HUES64 (cell line): Measurements from ENCODE around the gene DUXA.
"Not testable (repeated sequence)": the region's sequence is repeated elsewhere in the genome, so short reads cannot be mapped to it uniquely, and the experiment has no call there.

Source experiments
- H3K27ac ChIP-seq: 2 replicates; pipeline ENCODE4 v1.7.0; 2013; ENCODE audit warnings: low read depth, low read length, inconsistent platforms
- H3K27me3 ChIP-seq: 2 replicates; pipeline ENCODE4 v1.6.1; 2013; ENCODE audit warnings: mild to moderate bottlenecking, low read length; ENCODE audit not compliant: insufficient read depth
- H3K36me3 ChIP-seq: 2 replicates; pipeline ENCODE4 v1.6.1; 2013; ENCODE audit warnings: mild to moderate bottlenecking, low read length; ENCODE audit not compliant: insufficient read depth
- H3K4me1 ChIP-seq: 2 replicates; pipeline ENCODE4 v1.6.1; 2013; ENCODE audit warnings: mild to moderate bottlenecking, low read length, moderate library complexity; ENCODE audit not compliant: insufficient read depth
- H3K4me3 ChIP-seq: 2 replicates; pipeline ENCODE4 v1.5.1; 2013; ENCODE audit warnings: mild to moderate bottlenecking, low read length, moderate library complexity
- H3K9ac ChIP-seq: 2 replicates; pipeline ENCODE4 v1.6.1; 2013; ENCODE audit warnings: mild to moderate bottlenecking, low read depth, low read length
- H3K9me3 ChIP-seq: 2 replicates; pipeline ENCODE4 v1.6.1; 2013; ENCODE audit warnings: low read depth, low read length; ENCODE audit not compliant: insufficient read depth
- WGBS: fragments of 150-250, 120-280 bp; methylation state at CpG from one replicate; pipeline ENCODE4 v1.1.7; 2013; ENCODE audit warnings: missing lambda C conversion rate; 5-methylcytosine and 5-hydroxymethylcytosine counted together

Gene DUXA

GRCh38 chr19:57161985-57162539 is 5.2 kb downstream of the DUXA start:
- H3K4me1 ChIP-seq: no peaks in the 10 kb centered on the region
- 82% methylated on average over 5 of the region's 5 CpGs for WGBS
- no peak overlapping the region for H3K9ac ChIP-seq
- no peaks in the 10 kb centered on the region for H3K27me3 ChIP-seq
- H3K9me3 ChIP-seq: peaks cover 74% of the 10 kb centered on the region
- H3K27ac ChIP-seq: no peak overlapping the region
- no peak overlapping the region for H3K4me3 ChIP-seq
- H3K36me3 ChIP-seq: no peaks in the 10 kb centered on the region

DNA sequence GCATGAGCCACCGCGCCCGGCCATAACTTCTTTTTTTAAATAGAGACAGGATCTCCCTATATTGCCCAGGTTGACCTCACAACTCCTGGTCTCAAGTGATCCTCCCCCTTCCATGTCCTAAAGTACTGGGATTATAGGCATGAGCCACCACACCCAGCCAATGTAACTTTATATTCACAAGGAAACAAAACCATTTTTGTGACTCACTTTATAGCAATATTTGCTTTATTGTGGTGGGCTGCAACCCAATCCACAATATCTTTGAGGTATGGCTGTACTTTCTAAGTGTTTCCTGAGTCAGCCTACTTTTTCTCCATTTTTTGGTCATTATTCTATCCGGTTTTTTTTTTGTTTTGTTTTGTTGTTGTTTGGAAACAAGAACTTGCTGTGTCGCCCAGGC is 14.4 kb downstream of the DUXA start:
- Histone ChIP-seq H3K36me3 (no peaks in the 10 kb centered on the region), H3K9ac (no peak overlapping the region), H3K27ac (no peak overlapping the region), H3K4me3 (no peak overlapping the region), H3K27me3 (no peaks in the 10 kb centered on the region), H3K4me1 (no peaks in the 10 kb centered on the region), H3K9me3 (peaks cover 70% of the 10 kb centered on the region)
- 88% methylated on average over 5 of the region's 5 CpGs for WGBS

GRCh38 chr19:57141699-57142098 is 25.6 kb downstream of the DUXA start:
- H3K27me3 ChIP-seq: no peaks in the 10 kb centered on the region
- 93% methylated on average over 4 of the region's 4 CpGs for WGBS
- no peak overlapping the region for H3K9ac ChIP-seq

GRCh38 chr19:57135797-57136196 is 31.5 kb downstream of the DUXA start:
- Histone ChIP-seq H3K27me3 (no peaks in the 10 kb centered on the region), H3K27ac (no peak overlapping the region), H3K4me3 (no peak overlapping the region), H3K4me1 (no peaks in the 10 kb centered on the region), H3K36me3 (no peaks in the 10 kb centered on the region), H3K9ac (no peak overlapping the region), H3K9me3 (peaks cover 79% of the 10 kb centered on the region)
- 82% methylated on average over 5 of the region's 6 CpGs for WGBS

More at GRCh38 chr19:57141699-57142098, 25.6 kb downstream of the DUXA start:
- Histone ChIP-seq H3K4me3 (no peak overlapping the region), H3K27ac (no peak overlapping the region), H3K9me3 (peaks cover 76% of the 10 kb centered on the region), H3K4me1 (no peaks in the 10 kb centered on the region), H3K36me3 (no peaks in the 10 kb centered on the region)

DNA sequence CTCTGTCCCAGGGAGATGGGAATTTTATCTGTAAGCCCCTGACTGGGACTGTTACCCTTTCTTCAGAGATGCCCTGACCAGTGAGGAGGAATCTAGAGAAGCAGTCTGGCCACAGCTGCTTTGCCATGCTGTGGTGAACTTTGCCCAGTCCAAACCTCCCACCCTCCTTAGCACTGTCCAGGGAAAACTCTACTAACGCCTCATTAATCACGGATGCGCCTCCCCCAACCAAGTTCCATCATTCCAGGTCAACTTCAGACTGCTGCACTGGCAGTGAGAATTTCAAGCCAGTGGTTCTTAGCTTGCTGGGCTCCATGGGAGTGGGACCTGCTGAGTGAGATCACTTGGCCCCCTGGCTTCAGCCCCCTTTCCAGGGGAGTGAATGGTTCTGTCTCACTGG is 39.9 kb downstream of the DUXA start:
- 86% methylated on average over 3 of the region's 3 CpGs for WGBS
- not testable (repeated sequence) for H3K36me3 ChIP-seq, H3K4me3 ChIP-seq, H3K27me3 ChIP-seq, H3K27ac ChIP-seq, H3K4me1 ChIP-seq, H3K9ac ChIP-seq
- peaks cover 77% of the 10 kb centered on the region for H3K9me3 ChIP-seq

DNA sequence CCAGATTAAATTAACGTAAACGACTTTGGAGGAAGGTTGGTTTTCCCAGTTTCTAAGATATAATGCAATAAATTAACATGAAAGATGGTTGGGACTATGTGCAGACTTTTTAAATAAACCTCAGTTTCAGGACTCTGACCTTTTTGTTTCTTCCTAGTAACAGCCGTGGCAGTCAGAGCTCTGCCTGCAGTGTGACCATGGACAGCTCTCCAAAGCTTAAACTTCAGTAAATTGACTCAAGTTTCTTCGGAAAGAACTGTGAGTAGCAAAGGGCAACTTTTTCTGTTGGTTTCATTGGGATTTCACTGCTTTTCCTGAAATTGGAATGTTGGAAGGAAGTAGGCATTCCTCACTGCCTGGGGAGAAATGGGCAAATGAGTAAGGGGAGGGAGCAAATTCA is 43.4 kb downstream of the DUXA start:
- no peaks in the 10 kb centered on the region for H3K27me3 ChIP-seq
- no peaks in the 10 kb centered on the region for H3K36me3 ChIP-seq
- no peak overlapping the region for H3K9ac ChIP-seq
- no peak overlapping the region for H3K4me3 ChIP-seq
- 88% methylated on average over 2 of the region's 4 CpGs for WGBS
- no peak overlapping the region for H3K27ac ChIP-seq
- peaks cover 71% of the 10 kb centered on the region for H3K9me3 ChIP-seq
- H3K4me1 ChIP-seq: no peaks in the 10 kb centered on the region

GRCh38 chr19:57118848-57119247 is 48.4 kb downstream of the DUXA start:
- Histone ChIP-seq H3K4me3 (no peak overlapping the region), H3K27me3 (no peaks in the 10 kb centered on the region), H3K9me3 (peaks cover 85% of the 10 kb centered on the region), H3K4me1 (no peaks in the 10 kb centered on the region), H3K27ac (no peak overlapping the region), H3K9ac (no peak overlapping the region), H3K36me3 (no peaks in the 10 kb centered on the region)
- WGBS: 92% methylated on average over 32 of the region's 32 CpGs

- not testable (repeated sequence) for H3K4me1 ChIP-seq, H3K4me3 ChIP-seq, H3K27me3 ChIP-seq, H3K36me3 ChIP-seq, H3K27ac ChIP-seq, H3K9ac ChIP-seq
- WGBS: 73% methylated on average over 6 of the region's 7 CpGs
- H3K9me3 ChIP-seq: peaks cover 88% of the 10 kb centered on the region
Measured at GRCh38 chr19:57113501-57113900, 53.8 kb downstream of the DUXA start.

GRCh38 chr19:57111329-57111644 is 56.0 kb downstream of the DUXA start:
- WGBS: 97% methylated on average over 1 of the region's 1 CpG
- Histone ChIP-seq H3K4me3 (no peak overlapping the region), H3K9ac (no peak overlapping the region), H3K27ac (no peak overlapping the region), H3K4me1 (no peaks in the 10 kb centered on the region), H3K9me3 (peaks cover 84% of the 10 kb centered on the region), H3K36me3 (no peaks in the 10 kb centered on the region), H3K27me3 (no peaks in the 10 kb centered on the region)

DNA sequence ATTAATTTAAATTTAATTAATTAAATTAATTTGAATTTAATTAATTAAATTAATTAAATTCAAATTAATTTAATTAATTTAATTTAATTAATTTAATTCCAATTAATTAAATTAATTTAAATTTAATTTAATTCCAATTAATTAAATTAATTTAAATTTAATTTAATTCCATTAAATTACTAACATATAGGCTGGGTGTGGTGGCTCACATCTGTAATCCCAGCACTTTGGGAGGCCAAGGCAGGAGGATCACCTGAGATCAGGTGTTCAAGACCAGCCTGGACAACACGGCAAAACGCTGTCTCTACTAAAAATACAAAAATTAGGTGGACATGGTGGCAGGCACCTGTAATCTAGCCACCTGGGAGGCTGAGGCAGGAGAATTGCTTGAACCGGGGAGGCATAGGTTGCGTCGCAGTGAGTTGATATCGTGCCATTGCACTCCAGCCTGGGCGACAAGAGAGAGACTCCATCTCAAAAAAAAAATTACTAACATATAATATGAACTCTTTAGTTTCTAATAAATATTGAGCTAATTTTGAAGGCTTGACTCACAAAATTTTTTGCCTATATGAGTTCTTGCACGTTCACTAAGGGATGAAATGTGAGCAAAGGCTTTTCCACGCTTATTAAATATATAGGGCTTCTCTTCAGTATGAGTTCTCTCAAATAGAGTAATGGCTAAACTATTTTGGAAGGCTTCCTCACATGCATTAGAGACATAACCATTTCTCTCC is 56.5 kb downstream of the DUXA start:
- H3K4me3 ChIP-seq: no peak overlapping the region
- no peaks in the 10 kb centered on the region for H3K27me3 ChIP-seq
- no peak overlapping the region for H3K9ac ChIP-seq
- 88% methylated on average over 7 of the region's 9 CpGs for whole genome bisulfite sequencing
- no peak overlapping the region for H3K27ac ChIP-seq
- peaks cover 82% of the 10 kb centered on the region for H3K9me3 ChIP-seq
- H3K36me3 ChIP-seq: no peaks in the 10 kb centered on the region
- no peaks in the 10 kb centered on the region for H3K4me1 ChIP-seq

- Histone ChIP-seq H3K36me3 (no peaks in the 10 kb centered on the region), H3K4me3 (no peak overlapping the region), H3K9ac (no peak overlapping the region), H3K27ac (no peak overlapping the region), H3K27me3 (no peaks in the 10 kb centered on the region), H3K4me1 (no peaks in the 10 kb centered on the region), H3K9me3 (peaks cover 69% of the 10 kb centered on the region)
- 95% methylated on average over 42 of the region's 42 CpGs for WGBS
Measured at GRCh38 chr19:57106722-57107235, 60.5 kb downstream of the DUXA start.
